Ovary (tissue), 9 donors: ENCODE results near the gene ZNF423. TPM values are rescaled to one million over a fixed set of nuclear protein-coding genes. Genes with fewer than 3 reads are reported as not detected.

Experiments used
- DNase-seq, 5 donors: peaks; one replicate each; pipeline ENCODE4 v3.0.0-alpha.2; 2019 to 2020
- H3K27ac ChIP-seq, 2 donors: fragments of 200-600 bp; one replicate each; pipeline versions ENCODE4 v1.5.1 to v1.8.0; 2019 to 2022
- H3K27me3 ChIP-seq: fragments of 200-600 bp; one replicate; pipeline ENCODE4 v1.8.0; 2022
- H3K36me3 ChIP-seq: fragments of 200-600 bp; sonication (generic); one replicate; pipeline ENCODE4 v1.5.1; 2019
- H3K4me1 ChIP-seq: one replicate; pipeline ENCODE4 v1.8.1; 2013; ENCODE audit warnings: mild to moderate bottlenecking, moderate library complexity; ENCODE audit not compliant: insufficient read depth
- H3K4me3 ChIP-seq: fragments of 200-600 bp; sonication (generic); one replicate; pipeline ENCODE4 v1.5.1; 2017
- H3K9me3 ChIP-seq, 2 donors: fragments of 200-600 bp in 1 of 2; sonication (generic) in 1 of 2; one replicate each; pipeline versions ENCODE4 v1.5.1 to v1.8.1; 2013 to 2019; ENCODE audit warnings: mild to moderate bottlenecking in 1 of 2, moderate library complexity in 1 of 2
- EP300 ChIP-seq: sonication (generic); formaldehyde crosslinking; IDR thresholded peaks from one replicate; pipeline ENCODE4 v1.6.1; 2017; ENCODE audit warnings: antibody characterized with exemption
- POLR2A ChIP-seq: fragments of 450-650 bp; IDR thresholded peaks from one replicate; pipeline ENCODE4 v1.6.1; 2017; ENCODE audit warnings: antibody characterized with exemption, mild to moderate bottlenecking, moderate library complexity
- WGBS, 3 donors: extraction: QIAGEN DNeasy Blood & Tissue Kit in 1 of 3; methylation state at CpG; one replicate each; pipeline versions ENCODE4 v1.1.5 to v1.1.7; 2013 to 2017; 5-methylcytosine and 5-hydroxymethylcytosine counted together
- intact Hi-C, 4 donors: fragments of 100-400 bp; cut with DNase I; formaldehyde crosslinking; loops; one replicate each; pipeline versions ENCODE4 v1.11.0 to v1.15.1; 2022 to 2023
- polyA plus RNA-seq, 2 donors: library from polyadenylated mRNA; stranded (reverse); fragments of 200-250 nt in 1 of 2; fragments of 350-450 nt in 1 of 2; fragmentation: Illumina TruSeq in 1 of 2; extraction: RNeasy Lipid Tissue Mini Kit (QIAGEN cat#74804) in 1 of 2; gene quantifications; one replicate each; pipeline ENCODE4 v1.2.3, GENCODE V29; 2013 to 2014
- total RNA-seq, 7 donors: library from RNA; depleted of rRNA in 2 of 7; stranded (reverse); fragments of >200 nt in 2 of 7; fragmentation: NEBNext Ultra II Directional in 3 of 7; extraction: Animal tissue kit (Norgen Biotek cat#: 25700) in 3 of 7; gene quantifications; one replicate each; pipeline versions ENCODE4 v1.1.0 to v1.2.4, GENCODE V29; 2016 to 2023
- TF ChIP-seq, protein P1 (sequence below), 3 donors: fragments of 450-650 bp in 2 of 3; fragments of 200-600 bp in 1 of 3; IDR thresholded peaks; one replicate each; pipeline versions ENCODE4 v1.5.1 to v1.8.0; 2016 to 2022; ENCODE audit warnings: antibody characterized with exemption in 3 of 3, mild to moderate bottlenecking in 1 of 3
- donor health status: DM: no; HTN: no; CAD: no; lungs with moderate emphysema.
- donor health status: DM: no; HTN: no; CAD: no.
- donor health status: Bipolar disorder and iron deficiency.
- donor health status: DM: yes; HTN: yes; CAD: no.
- donor health status: DM: no; HTN: no; CAD: no.
- donor health status: DM: yes; HTN: yes; CAD: no.

Gene ZNF423
- total and polyA plus RNA-seq, 9 donors: 3.3 to 40.3 (median 12.4) TPM

DNA sequence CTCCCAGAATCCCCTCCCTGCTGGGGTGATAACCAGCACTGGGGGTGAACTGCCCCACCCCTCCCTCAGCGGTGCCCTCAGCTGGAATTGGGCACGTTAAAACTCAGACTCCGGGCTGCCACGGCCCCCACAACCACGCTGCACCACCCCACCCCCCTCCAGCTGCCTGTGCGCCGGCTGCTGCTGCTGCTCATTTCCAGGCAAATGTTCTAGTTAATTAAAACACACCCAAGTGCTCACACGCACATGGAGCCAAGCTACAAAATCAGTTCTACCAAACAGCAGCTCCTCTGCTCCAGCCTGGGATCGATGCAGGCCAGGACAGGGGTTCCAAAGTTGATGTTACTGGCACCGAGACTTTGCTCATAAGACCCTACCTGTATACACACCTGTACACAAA, 180.5 kb downstream of the ZNF423 start:
- Histone ChIP-seq H3K36me3 (no peaks in the 10 kb centered on the region), H3K9me3 (no peaks in the 10 kb centered on the region), H3K4me3 (no peak overlapping the region), H3K4me1 (no peaks in the 10 kb centered on the region), H3K27me3 (no peaks in the 10 kb centered on the region), H3K27ac (no peak overlapping the region)
- no peak for DNase-seq
- TF ChIP-seq EP300 (no peak), POLR2A (no peak)
- TF ChIP-seq, protein P1, sequence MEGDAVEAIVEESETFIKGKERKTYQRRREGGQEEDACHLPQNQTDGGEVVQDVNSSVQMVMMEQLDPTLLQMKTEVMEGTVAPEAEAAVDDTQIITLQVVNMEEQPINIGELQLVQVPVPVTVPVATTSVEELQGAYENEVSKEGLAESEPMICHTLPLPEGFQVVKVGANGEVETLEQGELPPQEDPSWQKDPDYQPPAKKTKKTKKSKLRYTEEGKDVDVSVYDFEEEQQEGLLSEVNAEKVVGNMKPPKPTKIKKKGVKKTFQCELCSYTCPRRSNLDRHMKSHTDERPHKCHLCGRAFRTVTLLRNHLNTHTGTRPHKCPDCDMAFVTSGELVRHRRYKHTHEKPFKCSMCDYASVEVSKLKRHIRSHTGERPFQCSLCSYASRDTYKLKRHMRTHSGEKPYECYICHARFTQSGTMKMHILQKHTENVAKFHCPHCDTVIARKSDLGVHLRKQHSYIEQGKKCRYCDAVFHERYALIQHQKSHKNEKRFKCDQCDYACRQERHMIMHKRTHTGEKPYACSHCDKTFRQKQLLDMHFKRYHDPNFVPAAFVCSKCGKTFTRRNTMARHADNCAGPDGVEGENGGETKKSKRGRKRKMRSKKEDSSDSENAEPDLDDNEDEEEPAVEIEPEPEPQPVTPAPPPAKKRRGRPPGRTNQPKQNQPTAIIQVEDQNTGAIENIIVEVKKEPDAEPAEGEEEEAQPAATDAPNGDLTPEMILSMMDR (IDR thresholded peaks at IDR 0.05): no peak
- intact Hi-C loops: no loop called here
- 47 to 63% (median 58%) methylated on average over 10 of the region's 10 CpGs for WGBS, 3 donors

DNA sequence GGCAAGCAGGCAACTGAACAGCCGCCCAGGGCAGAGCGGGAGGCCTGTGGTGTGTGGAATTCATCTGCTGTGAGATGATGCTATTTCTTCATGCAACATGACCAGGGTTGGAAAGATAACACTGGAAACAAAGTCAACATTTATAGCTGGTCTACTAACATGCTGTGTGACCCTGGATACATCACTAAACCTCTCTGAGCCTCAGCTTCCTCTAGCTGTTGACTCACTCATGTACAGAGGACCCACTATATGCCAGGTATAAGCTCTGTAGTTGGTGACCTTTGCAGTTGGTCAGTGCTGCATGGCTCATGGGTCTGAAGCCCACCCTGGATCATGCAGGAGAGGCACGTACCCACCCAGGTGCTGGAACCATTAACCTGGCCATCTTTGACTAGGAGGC, 180.9 kb downstream of the ZNF423 start:
- no peak for DNase-seq
- 89 to 100% (median 93%) methylated on average over 3 of the region's 3 CpGs for WGBS, 3 donors
- no peaks in the 10 kb centered on the region for H3K27me3 ChIP-seq
- TF ChIP-seq, protein P1 (IDR thresholded peaks at IDR 0.05): no peak
- TF ChIP-seq POLR2A (no peak), EP300 (no peak)
- H3K4me3 ChIP-seq: no peak overlapping the region
- no peak overlapping the region for H3K27ac ChIP-seq
- H3K4me1 ChIP-seq: no peaks in the 10 kb centered on the region
- intact Hi-C loops: no loop called here
- H3K36me3 ChIP-seq: no peaks in the 10 kb centered on the region
- no peaks in the 10 kb centered on the region for H3K9me3 ChIP-seq

DNA sequence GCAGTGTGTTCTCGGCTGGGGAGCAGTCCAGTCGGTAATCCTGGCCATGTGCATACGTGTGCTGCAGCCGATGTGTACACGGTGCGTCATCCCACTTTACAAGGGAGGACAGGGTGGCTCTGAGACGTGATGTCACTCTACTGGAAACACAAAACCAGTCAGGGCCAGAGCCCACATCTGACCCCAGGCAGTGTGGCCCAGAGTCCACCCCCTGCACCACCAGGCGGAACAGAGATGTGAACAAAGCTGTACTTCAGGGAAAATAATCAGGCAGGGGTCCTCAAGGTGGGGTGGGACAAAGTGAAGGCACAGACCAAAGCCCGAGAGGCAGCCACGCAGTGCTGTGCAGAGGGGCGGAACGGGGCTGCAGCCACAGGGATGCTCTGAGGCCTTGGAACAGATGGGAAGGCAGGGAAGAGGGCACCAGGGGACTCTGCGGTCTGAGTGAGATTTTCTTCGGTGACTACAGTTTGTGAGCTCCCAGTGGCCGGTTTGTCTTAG, 181.5 kb downstream of the ZNF423 start:
- no peak for DNase-seq
- TF ChIP-seq EP300: no peak
- TF ChIP-seq, protein P1 (IDR thresholded peaks at IDR 0.05): no peak
- TF ChIP-seq POLR2A: no peak
- H3K4me3 ChIP-seq: no peak overlapping the region
- H3K36me3 ChIP-seq: no peaks in the 10 kb centered on the region
- WGBS, 3 donors: 89 to 95% (median 91%) methylated on average over 15 of the region's 15 CpGs
- H3K27me3 ChIP-seq: no peaks in the 10 kb centered on the region
- no peaks in the 10 kb centered on the region for H3K9me3 ChIP-seq
- intact Hi-C loops: no loop called here
- no peaks in the 10 kb centered on the region for H3K4me1 ChIP-seq
- H3K27ac ChIP-seq: no peak overlapping the region

DNA sequence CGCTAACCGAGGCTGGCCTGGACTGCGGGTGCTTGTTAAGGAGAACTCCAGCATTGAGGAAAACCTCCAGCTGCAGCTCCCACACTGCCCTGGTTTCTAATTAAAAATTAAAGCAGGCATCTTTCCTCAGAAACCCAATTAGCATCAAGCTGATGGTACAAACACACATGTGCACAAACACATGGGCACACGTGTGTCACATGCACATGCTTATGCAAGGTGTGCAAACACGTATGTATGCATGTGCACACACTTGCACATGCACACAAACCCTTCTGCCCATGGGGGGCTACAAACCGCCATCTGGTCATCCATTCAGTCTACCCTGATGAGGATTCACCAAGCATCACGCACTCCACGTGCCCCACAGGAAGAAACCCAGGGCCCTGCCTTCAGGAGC, 182.5 kb downstream of the ZNF423 start:
- H3K4me1 ChIP-seq: no peaks in the 10 kb centered on the region
- no peaks in the 10 kb centered on the region for H3K27me3 ChIP-seq
- no peaks in the 10 kb centered on the region for H3K36me3 ChIP-seq
- no peak overlapping the region for H3K27ac ChIP-seq
- no peaks in the 10 kb centered on the region for H3K9me3 ChIP-seq
- TF ChIP-seq, protein P1 (IDR thresholded peaks at IDR 0.05): no peak
- TF ChIP-seq EP300: no peak
- TF ChIP-seq POLR2A: no peak
- DNase-seq: no peak
- H3K4me3 ChIP-seq: no peak overlapping the region
- intact Hi-C loops: no loop called here
- WGBS, 3 donors: 89 to 93% (median 91%) methylated on average over 8 of the region's 8 CpGs
